Measurements from ENCODE around the gene ASAP3. TPM values are rescaled to one million over a fixed set of nuclear protein-coding genes. Genes with fewer than 3 reads are reported as not detected.

ASAP3 gene
- total and polyA plus RNA-seq, 2 of the 13 experiments (the other 11 are each of a cell fraction or from before 2014, with no cell fraction given) = 32.6 to 37.0 TPM

- TF ChIP-seq ZNF768 (CRISPR knock-in tag; IDR thresholded peaks at IDR 0.05) = peak; percentile 23; the same call in 1 of the 2 replicates
- TF ChIP-seq ZNF562 (CRISPR knock-in tag; IDR thresholded peaks at IDR 0.05; ENCODE audit: borderline replicate concordance) = no peak
- peak; percentile 31 for TF ChIP-seq AGO2 (optimal IDR thresholded peaks at IDR 0.05; ENCODE audit: low read depth, low read length)
- peak; percentile 48 for TF ChIP-seq ZNF883 (CRISPR knock-in tag; IDR thresholded peaks at IDR 0.05; ENCODE audit: not compliant biosample characterization)
- peak; percentile 35; the same call in 1 of the 2 replicates for TF ChIP-seq ZFP91 (CRISPR knock-in tag; IDR thresholded peaks at IDR 0.05; ENCODE audit: borderline replicate concordance)
- peak in 1 of 2 experiments; percentile 53; a peak in 1 of 4 replicates for TF ChIP-seq KLF16 (CRISPR knock-in tag; IDR thresholded peaks at IDR 0.05)
- TF ChIP-seq HHEX (CRISPR knock-in tag; IDR thresholded peaks at IDR 0.05) = no peak
- 0 out of 2 replicates have a peak, but pooled peaks have one; percentile 19 for TF ChIP-seq RFXAP (CRISPR knock-in tag; IDR thresholded peaks at IDR 0.05; ENCODE audit: borderline replicate concordance)
- peak; percentile 70 for TF ChIP-seq ZNF687 (CRISPR knock-in tag; IDR thresholded peaks at IDR 0.05)
- no peak for TF ChIP-seq ZNF274 (CRISPR knock-in tag; IDR thresholded peaks at IDR 0.05)
- no peak for TF ChIP-seq SP1 (IDR thresholded peaks at IDR 0.05)
- TF ChIP-seq SP1 (CRISPR knock-in tag; IDR thresholded peaks at IDR 0.05) = 0 out of 2 replicates have a peak, but pooled peaks have one; percentile 15
- peak; percentile 17; the same call in 1 of the 2 replicates for TF ChIP-seq ATF7-NPFF (CRISPR knock-in tag; IDR thresholded peaks at IDR 0.05; ENCODE audit: low read depth)
- no peak for TF ChIP-seq RBAK (CRISPR knock-in tag; IDR thresholded peaks at IDR 0.05)
- TF ChIP-seq ZNF563 (CRISPR knock-in tag; IDR thresholded peaks at IDR 0.05) = peak; percentile 41
- TF ChIP-seq EHMT2 (IDR thresholded peaks at IDR 0.05; ENCODE audit: borderline replicate concordance, low read depth, low read length) = no peak
- TF ChIP-seq ZNF207 (IDR thresholded peaks at IDR 0.05; ENCODE audit: borderline replicate concordance) = no peak
- 0 out of 2 replicates have a peak, but pooled peaks have one; percentile 37 for TF ChIP-seq ZNF770 (CRISPR knock-in tag; IDR thresholded peaks at IDR 0.05)
- no peak for TF ChIP-seq LCORL (IDR thresholded peaks at IDR 0.05)
- no peak for TF ChIP-seq LCORL (CRISPR knock-in tag; IDR thresholded peaks at IDR 0.05)
- no peak; a peak in 1 of 4 replicates for TF ChIP-seq NR2F1 (CRISPR knock-in tag; IDR thresholded peaks at IDR 0.05)
- no peak for TF ChIP-seq CENPX (CRISPR knock-in tag; IDR thresholded peaks at IDR 0.05)
Measured at GRCh38 chr1:23483321-23484252, at the start of gene ASAP3 (continued).

Measured in HepG2 (cell line).